HepG2 (cell line): Measurements from ENCODE around the gene TAF6. TPM values are rescaled to one million over a fixed set of nuclear protein-coding genes. Genes with fewer than 3 reads are reported as not detected.

Experiments
- CCDC6 ChIP-seq: sonication (generic); formaldehyde crosslinking; IDR thresholded peaks from 2 replicates; pipeline ENCODE4 v1.8.1; 2022; ENCODE audit warnings: mild to moderate bottlenecking, missing genetic modification reagents, moderate library complexity
- EED ChIP-seq: sonication (generic); formaldehyde crosslinking; IDR thresholded peaks from 2 replicates; pipeline ENCODE4 v1.5.0; 2020; ENCODE audit warnings: mild to moderate bottlenecking, missing genetic modification reagents
- ELF3 ChIP-seq: IDR thresholded peaks from 2 replicates; pipeline ENCODE4 v1.6.1; 2016; ENCODE audit warnings: missing genetic modification reagents, missing compliant biosample characterization
- FOXK1 ChIP-seq: sonication (generic); formaldehyde crosslinking; IDR thresholded peaks from 2 replicates; pipeline ENCODE4 v1.4.0; 2020; ENCODE audit warnings: low read depth, missing genetic modification reagents, borderline replicate concordance
- KAT7 ChIP-seq: IDR thresholded peaks from 2 replicates; pipeline ENCODE4 v1.6.1; 2018; ENCODE audit warnings: borderline replicate concordance, missing compliant biosample characterization
- MED8 ChIP-seq: sonication (generic); formaldehyde crosslinking; IDR thresholded peaks from 2 replicates; pipeline ENCODE4 v1.8.1; 2023; ENCODE audit warnings: mild to moderate bottlenecking, missing genetic modification reagents; ENCODE audit not compliant: insufficient replicate concordance
- MEIS2 ChIP-seq: sonication (generic); formaldehyde crosslinking; IDR thresholded peaks from 2 replicates; pipeline ENCODE4 v1.9.0; 2021; ENCODE audit warnings: mild to moderate bottlenecking, missing genetic modification reagents
- MTF1 ChIP-seq: sonication (generic); formaldehyde crosslinking; IDR thresholded peaks from 2 replicates; pipeline ENCODE4 v1.5.0; 2020; ENCODE audit warnings: missing genetic modification reagents
- NFE2L2 ChIP-seq: fragments of 150-350 bp; IDR thresholded peaks from 2 replicates; pipeline ENCODE4 v1.6.1; 2014; ENCODE audit warnings: low read length
- PHF5A ChIP-seq: IDR thresholded peaks from one replicate; pipeline ENCODE4 v1.6.1; 2018; ENCODE audit warnings: low read depth, missing genetic modification reagents; ENCODE audit not compliant: unreplicated experiment
- RELA ChIP-seq: sonication (generic); formaldehyde crosslinking; IDR thresholded peaks from 2 replicates; pipeline ENCODE4 v1.4.0; 2020; ENCODE audit warnings: missing genetic modification reagents
- SAP130 ChIP-seq: IDR thresholded peaks from 2 replicates; pipeline ENCODE4 v1.6.1; 2016; ENCODE audit warnings: low read depth
- SIX4 ChIP-seq: sonication (generic); formaldehyde crosslinking; IDR thresholded peaks from 2 replicates; pipeline ENCODE4 v1.4.0; 2020; ENCODE audit warnings: missing genetic modification reagents
- SSRP1 ChIP-seq: IDR thresholded peaks from 2 replicates; pipeline ENCODE4 v1.6.1; 2016; ENCODE audit warnings: control low read depth
- STAT5B ChIP-seq: sonication (generic); formaldehyde crosslinking; IDR thresholded peaks from 2 replicates; pipeline ENCODE4 v1.4.0; 2020; ENCODE audit warnings: missing genetic modification reagents
- TP53 ChIP-seq: sonication (generic); formaldehyde crosslinking; conservative IDR thresholded peaks from 2 replicates; pipeline ENCODE4 v1.4.0; 2020; ENCODE audit warnings: missing genetic modification reagents
- XBP1 ChIP-seq: sonication (generic); formaldehyde crosslinking; IDR thresholded peaks from 2 replicates; pipeline ENCODE4 v1.5.0; 2020; ENCODE audit warnings: missing genetic modification reagents
- ZKSCAN5 ChIP-seq: sonication (generic); formaldehyde crosslinking; IDR thresholded peaks from 2 replicates; pipeline ENCODE4 v1.5.1; 2020; ENCODE audit warnings: mild to moderate bottlenecking, missing genetic modification reagents
- ZNF205 ChIP-seq: IDR thresholded peaks from 2 replicates; pipeline ENCODE4 v1.6.1; 2018; ENCODE audit warnings: missing biosample characterization, missing genetic modification reagents
- ZNF24 ChIP-seq: fragments of 450-650 bp; IDR thresholded peaks from 2 replicates; pipeline ENCODE4 v1.6.1; 2017; ENCODE audit warnings: antibody characterized with exemption, mild to moderate bottlenecking
- ZNF281 ChIP-seq: sonication (generic); formaldehyde crosslinking; IDR thresholded peaks from 2 replicates; pipeline ENCODE4 v1.4.0; 2020; ENCODE audit warnings: missing genetic modification reagents, borderline replicate concordance
- ZNF30 ChIP-seq: sonication (generic); formaldehyde crosslinking; IDR thresholded peaks from 2 replicates; pipeline ENCODE4 v1.5.0; 2020; ENCODE audit warnings: mild to moderate bottlenecking, missing genetic modification reagents
- ZNF563 ChIP-seq: sonication (generic); formaldehyde crosslinking; IDR thresholded peaks from 2 replicates; pipeline ENCODE4 v1.8.0; 2022; ENCODE audit warnings: mild to moderate bottlenecking, moderate library complexity, missing genetic modification reagents
- ZNF564 ChIP-seq: sonication (generic); formaldehyde crosslinking; IDR thresholded peaks from 2 replicates; pipeline ENCODE4 v1.8.1; 2023; ENCODE audit warnings: mild to moderate bottlenecking, missing genetic modification reagents
- ZNF577 ChIP-seq: sonication (generic); formaldehyde crosslinking; IDR thresholded peaks from 2 replicates; pipeline ENCODE4 v1.4.0; 2020; ENCODE audit warnings: mild to moderate bottlenecking, low read depth, missing genetic modification reagents, borderline replicate concordance
- ZNF614 ChIP-seq: IDR thresholded peaks from 2 replicates; pipeline ENCODE4 v1.6.1; 2018; ENCODE audit warnings: missing biosample characterization, missing genetic modification reagents, inconsistent platforms, borderline replicate concordance
- ZNF720 ChIP-seq: sonication (generic); formaldehyde crosslinking; IDR thresholded peaks from 2 replicates; pipeline ENCODE4 v1.4.0; 2020; ENCODE audit warnings: missing genetic modification reagents
- ZNF737 ChIP-seq: sonication (generic); formaldehyde crosslinking; IDR thresholded peaks from 2 replicates; pipeline ENCODE4 v1.5.0; 2020; ENCODE audit warnings: missing genetic modification reagents, mild to moderate bottlenecking, borderline replicate concordance
- polyA plus RNA-seq, 8 experiments: library from polyadenylated mRNA; depleted of rRNA in 3 of 8; stranded (reverse) in 7 of 8; unstranded in 1 of 8; fragments of >200 nt; fragmentation: Illumina TruSeq in 4 of 8; extraction: Trizol in 4 of 8; gene quantifications; 2 replicates each; pipeline versions ENCODE4 v1.2.1 to v1.2.3, GENCODE V29; 2011 to 2016; ENCODE audit warnings: low read depth in 4 of 8, missing spikeins in 1 of 8, mixed read lengths in 1 of 8; ENCODE audit not compliant: insufficient read depth in 1 of 8
- total RNA-seq, 5 experiments: library from RNA; depleted of rRNA; stranded (reverse); fragments of >200 nt; fragmentation: Illumina TruSeq; extraction: Trizol; gene quantifications; 2 replicates each; pipeline ENCODE4 v1.2.3, GENCODE V29; 2016; ENCODE audit warnings: low read depth in 1 of 5
- TF ChIP-seq, protein P1 (sequence below): IDR thresholded peaks from 2 replicates; pipeline ENCODE4 v1.6.1; 2016
- TF ChIP-seq, protein P2 (sequence below): sonication (generic); formaldehyde crosslinking; IDR thresholded peaks from 2 replicates; pipeline ENCODE4 v1.4.0; 2020; ENCODE audit warnings: mild to moderate bottlenecking, missing genetic modification reagents

TAF6 gene
- total and polyA plus RNA-seq, 2 of the 13 experiments (the other 11 are each of a cell fraction or from before 2014, with no cell fraction given) = 12.9 to 18.8 TPM

- TF ChIP-seq ZNF281 (CRISPR knock-in tag) = peak; percentile 29; the same call in 1 of the 2 replicates
- TF ChIP-seq ELF3 (CRISPR knock-in tag) = peak; percentile 63
- TF ChIP-seq ZNF563 (CRISPR knock-in tag) = peak; percentile 75; the same call in 1 of the 2 replicates
- TF ChIP-seq, protein P1, sequence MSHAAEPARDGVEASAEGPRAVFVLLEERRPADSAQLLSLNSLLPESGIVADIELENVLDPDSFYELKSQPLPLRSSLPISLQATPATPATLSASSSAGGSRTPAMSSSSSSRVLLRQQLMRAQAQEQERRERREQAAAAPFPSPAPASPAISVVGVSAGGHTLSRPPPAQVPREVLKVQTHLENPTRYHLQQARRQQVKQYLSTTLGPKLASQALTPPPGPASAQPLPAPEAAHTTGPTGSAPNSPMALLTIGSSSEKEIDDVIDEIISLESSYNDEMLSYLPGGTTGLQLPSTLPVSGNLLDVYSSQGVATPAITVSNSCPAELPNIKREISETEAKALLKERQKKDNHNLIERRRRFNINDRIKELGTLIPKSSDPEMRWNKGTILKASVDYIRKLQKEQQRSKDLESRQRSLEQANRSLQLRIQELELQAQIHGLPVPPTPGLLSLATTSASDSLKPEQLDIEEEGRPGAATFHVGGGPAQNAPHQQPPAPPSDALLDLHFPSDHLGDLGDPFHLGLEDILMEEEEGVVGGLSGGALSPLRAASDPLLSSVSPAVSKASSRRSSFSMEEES (CRISPR knock-in tag) = peak; percentile 43; the same call in 1 of the 2 replicates
- TF ChIP-seq ZNF720 (CRISPR knock-in tag) = no peak
- TF ChIP-seq ZNF205 (CRISPR knock-in tag) = peak; percentile 86
- TF ChIP-seq CCDC6 (CRISPR knock-in tag) = peak; percentile 70; the same call in 1 of the 2 replicates
- TF ChIP-seq ZNF24 = peak; percentile 77
- no peak for TF ChIP-seq TP53 (CRISPR knock-in tag)
- TF ChIP-seq ZNF577 = no peak
- TF ChIP-seq SIX4 (CRISPR knock-in tag) = no peak
- TF ChIP-seq SAP130 = peak; percentile 98
- TF ChIP-seq KAT7 (CRISPR knock-in tag) = peak; percentile 54; the same call in 1 of the 2 replicates
- TF ChIP-seq, protein P2, sequence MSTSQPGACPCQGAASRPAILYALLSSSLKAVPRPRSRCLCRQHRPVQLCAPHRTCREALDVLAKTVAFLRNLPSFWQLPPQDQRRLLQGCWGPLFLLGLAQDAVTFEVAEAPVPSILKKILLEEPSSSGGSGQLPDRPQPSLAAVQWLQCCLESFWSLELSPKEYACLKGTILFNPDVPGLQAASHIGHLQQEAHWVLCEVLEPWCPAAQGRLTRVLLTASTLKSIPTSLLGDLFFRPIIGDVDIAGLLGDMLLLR = peak; percentile 80; the same call in 1 of the 2 replicates
- TF ChIP-seq RELA (CRISPR knock-in tag) = no peak
- no peak for TF ChIP-seq ZNF30 (CRISPR knock-in tag)
- TF ChIP-seq PHF5A (CRISPR knock-in tag) = no peak
- no peak for TF ChIP-seq XBP1
- TF ChIP-seq MED8 = no peak
- no peak for TF ChIP-seq SSRP1 (CRISPR knock-in tag)
- TF ChIP-seq FOXK1 (CRISPR knock-in tag) = peak; percentile 99
- TF ChIP-seq ZNF614 (CRISPR knock-in tag) = peak; percentile 65; the same call in 1 of the 2 replicates
- no peak for TF ChIP-seq NFE2L2
- TF ChIP-seq ZNF564 = peak; percentile 85; the same call in 1 of the 2 replicates
- TF ChIP-seq STAT5B (CRISPR knock-in tag) = peak; percentile 78; the same call in 1 of the 2 replicates
- 0 out of 2 replicates have a peak, but pooled peaks have one; percentile 15 for TF ChIP-seq MEIS2 (CRISPR knock-in tag)
- TF ChIP-seq EED (CRISPR knock-in tag) = peak; percentile 75; the same call in 1 of the 2 replicates
- TF ChIP-seq MTF1 (CRISPR knock-in tag) = no peak
- TF ChIP-seq ZNF737 (CRISPR knock-in tag) = no peak
- TF ChIP-seq ZKSCAN5 (CRISPR knock-in tag) = no peak
Measured at GRCh38 chr7:100100420-100101015, 18.6 kb downstream of the TAF6 start (continued).
